RWPE1 (cell line): ENCODE data around the gene TRABD2A.
"Not testable (repeated sequence)": the region's sequence is repeated elsewhere in the genome, so short reads cannot be mapped to it uniquely, and the experiment has no call there.

Experiments used
- CTCF ChIA-PET: fragments of 350-600 bp; sonication (Branson Sonifier 250); formaldehyde crosslinking; extraction: SDS; loops from one replicate; lab custom pipeline; 2021; lab: Yijun Ruan, JAX
- POLR2A ChIA-PET: fragments of 400-600 bp; formaldehyde crosslinking; extraction: SDS; loops from one replicate; lab custom pipeline; 2020; ENCODE audit warnings: antibody characterized with exemption; ENCODE audit not compliant: low non-redundant PET; lab: Yijun Ruan, JAX
- DNase-seq: peaks from one replicate; pipeline ENCODE4 v3.0.0; 2012; ENCODE audit warnings: low spot score
- H3K27ac ChIP-seq: fragments of 450-650 bp; 2 replicates; pipeline ENCODE4 v1.5.1; 2017
- TF ChIP-seq, protein P1 (sequence below): fragments of 450-650 bp; conservative IDR thresholded peaks from 2 replicates; pipeline ENCODE4 v1.5.1; 2017; ENCODE audit warnings: low read depth, mild to moderate bottlenecking

Gene TRABD2A

DNA sequence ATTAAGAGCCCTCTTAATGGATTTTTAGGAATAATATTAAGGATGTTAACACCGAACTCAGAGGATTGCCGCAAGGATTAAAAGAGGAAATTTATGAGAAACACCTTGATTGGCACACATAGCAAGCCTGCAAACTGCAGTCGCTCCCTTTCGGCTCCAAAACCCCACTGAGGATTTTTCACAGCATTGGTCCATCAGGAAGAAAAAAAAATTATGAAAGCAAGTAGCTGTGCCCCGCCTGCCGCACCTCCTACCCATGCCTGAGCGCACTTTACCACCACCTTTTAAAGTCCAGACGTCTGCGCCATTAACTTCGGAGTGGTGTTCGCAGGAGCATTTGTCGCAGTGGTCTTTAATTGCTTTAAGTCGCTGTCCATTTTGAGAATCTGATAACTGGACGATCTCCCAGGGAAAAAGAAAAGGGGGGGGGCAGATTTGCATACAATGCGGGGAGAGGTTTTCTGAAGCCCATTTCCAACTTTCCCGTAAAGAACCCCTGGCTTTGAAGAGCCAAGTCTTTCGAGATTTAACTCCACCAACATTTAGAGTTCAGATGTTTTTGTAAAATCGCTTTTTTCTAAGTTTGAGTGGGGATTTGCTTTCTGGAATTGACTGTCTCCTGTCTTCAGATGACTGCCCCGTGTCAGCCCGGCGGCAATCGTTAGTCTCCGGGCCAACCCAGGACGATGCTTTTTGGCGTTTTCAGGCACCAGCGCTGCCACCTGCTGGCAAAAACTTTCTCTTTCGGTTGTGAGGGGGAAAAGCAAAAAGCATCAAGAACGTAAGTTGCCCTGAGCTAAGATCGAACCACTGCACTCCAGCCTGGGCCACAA, 913 bp upstream of the TRABD2A start:
- POLR2A ChIA-PET, result no interaction called here
- TF ChIP-seq, protein P1, sequence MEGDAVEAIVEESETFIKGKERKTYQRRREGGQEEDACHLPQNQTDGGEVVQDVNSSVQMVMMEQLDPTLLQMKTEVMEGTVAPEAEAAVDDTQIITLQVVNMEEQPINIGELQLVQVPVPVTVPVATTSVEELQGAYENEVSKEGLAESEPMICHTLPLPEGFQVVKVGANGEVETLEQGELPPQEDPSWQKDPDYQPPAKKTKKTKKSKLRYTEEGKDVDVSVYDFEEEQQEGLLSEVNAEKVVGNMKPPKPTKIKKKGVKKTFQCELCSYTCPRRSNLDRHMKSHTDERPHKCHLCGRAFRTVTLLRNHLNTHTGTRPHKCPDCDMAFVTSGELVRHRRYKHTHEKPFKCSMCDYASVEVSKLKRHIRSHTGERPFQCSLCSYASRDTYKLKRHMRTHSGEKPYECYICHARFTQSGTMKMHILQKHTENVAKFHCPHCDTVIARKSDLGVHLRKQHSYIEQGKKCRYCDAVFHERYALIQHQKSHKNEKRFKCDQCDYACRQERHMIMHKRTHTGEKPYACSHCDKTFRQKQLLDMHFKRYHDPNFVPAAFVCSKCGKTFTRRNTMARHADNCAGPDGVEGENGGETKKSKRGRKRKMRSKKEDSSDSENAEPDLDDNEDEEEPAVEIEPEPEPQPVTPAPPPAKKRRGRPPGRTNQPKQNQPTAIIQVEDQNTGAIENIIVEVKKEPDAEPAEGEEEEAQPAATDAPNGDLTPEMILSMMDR, result peak; percentile 84
- H3K27ac ChIP-seq, result peak overlapping the region; percentile 61
- DNase-seq, result peak; percentile 81
- CTCF ChIA-PET, result interaction anchor here (0.5 to 2.1 kb wide), 12 partner anchors 8 to 1071 kb away, joined by 3 to 6 read pairs (median 4); no protein-coding TSS in a partner anchor

DNA sequence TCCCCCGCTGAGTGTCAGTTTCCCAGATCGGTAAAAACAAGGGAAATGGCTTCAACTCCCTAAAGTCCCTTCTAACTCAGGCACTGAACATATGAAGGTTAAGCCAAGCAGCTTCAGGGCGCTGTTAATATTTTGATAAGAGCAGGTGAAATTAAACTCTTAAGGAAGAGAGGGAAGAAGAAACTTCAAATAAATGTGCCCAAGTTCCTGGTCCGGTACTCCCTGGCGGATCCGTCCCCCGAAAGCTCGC, 564 bp downstream of the TRABD2A start:
- no peak for DNase-seq
- no peak overlapping the region; the same call in 1 of the 2 replicates for H3K27ac ChIP-seq
- TF ChIP-seq, protein P1, result no peak
- ChIA-PET POLR2A (no interaction called here), CTCF (interaction anchor here (1.0 to 2.1 kb wide), 2 partner anchors 16 to 46 kb away, joined by 3 to 6 read pairs; no protein-coding TSS in a partner anchor)

DNA sequence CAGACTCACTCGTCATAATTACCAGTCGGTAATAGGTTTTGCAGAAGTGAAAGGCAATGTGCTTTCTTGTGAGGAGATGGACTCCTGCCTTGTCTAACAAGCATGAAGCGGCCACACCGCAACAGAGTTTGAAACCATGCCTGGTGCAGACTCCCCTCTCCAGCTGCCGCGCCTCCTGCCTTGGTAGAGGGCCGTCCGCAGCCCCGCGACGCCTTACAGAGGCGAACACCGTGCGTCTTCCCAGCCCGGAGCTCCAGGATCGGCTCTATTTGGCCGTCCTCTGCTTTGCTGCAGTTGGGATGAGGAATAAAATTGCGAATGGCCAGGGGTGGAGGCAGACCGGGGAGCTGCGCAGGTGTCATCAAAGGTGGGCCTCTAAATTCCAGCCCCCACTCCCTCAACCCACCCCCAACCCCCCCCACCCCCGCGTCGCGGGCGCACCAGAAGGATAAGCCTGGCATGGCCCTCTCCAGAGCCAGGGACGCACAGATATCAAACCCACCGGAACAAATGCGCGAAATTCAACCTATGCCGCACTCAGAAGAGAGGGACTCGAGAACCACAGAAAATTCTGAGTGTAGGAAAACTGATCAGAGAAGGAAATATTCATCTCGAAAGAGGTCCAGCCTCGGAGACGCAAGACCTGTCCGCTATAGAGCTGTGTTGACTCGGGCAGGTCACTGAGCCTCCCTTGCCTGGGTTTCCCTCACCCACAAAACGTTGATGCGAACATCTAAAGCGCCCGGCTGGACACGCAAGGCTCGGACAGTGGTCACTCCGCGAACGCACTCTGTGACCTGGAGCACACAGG, 1.1 kb downstream of the TRABD2A start:
- H3K27ac ChIP-seq, result no peak overlapping the region
- no peak for DNase-seq
- CTCF ChIA-PET, result interaction anchor here (0.7 to 2.1 kb wide), 2 partner anchors 46 to 402 kb away, joined by 3 to 6 read pairs; no protein-coding TSS in a partner anchor
- POLR2A ChIA-PET, result no interaction called here
- TF ChIP-seq, protein P1, result no peak

DNA sequence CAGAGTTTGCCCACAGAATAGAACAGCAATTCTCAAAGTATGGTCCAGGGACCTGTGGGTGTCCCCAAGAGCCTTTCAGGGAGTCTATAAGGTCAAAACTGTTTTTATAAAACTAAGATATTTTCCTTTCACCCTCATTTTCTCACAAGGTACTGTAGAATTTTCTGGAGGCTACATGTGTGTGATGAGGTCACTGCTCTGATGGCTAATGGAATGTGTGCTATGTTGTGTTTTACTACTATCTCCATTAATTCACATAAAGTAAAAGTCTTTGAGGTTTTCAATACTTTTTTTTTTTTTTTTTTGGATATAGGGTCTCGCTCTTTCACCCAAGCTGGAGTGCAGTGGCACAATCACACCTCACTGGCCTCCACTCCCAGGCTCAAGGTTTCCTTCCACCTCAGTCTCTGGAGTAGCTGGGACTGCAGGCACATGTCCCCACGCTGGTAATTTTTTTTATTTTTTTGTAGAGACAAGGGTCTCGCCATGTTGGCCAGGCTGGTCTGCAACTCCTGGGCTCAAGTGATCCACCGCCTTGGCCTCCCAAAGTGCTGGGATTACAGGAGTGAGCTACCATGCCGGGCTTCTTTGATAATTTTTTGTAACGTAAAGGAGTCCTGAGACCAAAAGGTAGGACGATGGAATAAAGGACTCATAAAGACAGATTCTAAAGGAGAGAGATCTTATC, 1.8 kb downstream of the TRABD2A start:
- ChIA-PET CTCF (interaction anchor here (0.7 kb wide), 1 partner anchor 401 kb away, joined by 3 read pairs; no protein-coding TSS in a partner anchor), POLR2A (no interaction called here)
- H3K27ac ChIP-seq, result no peak overlapping the region
- no peak for DNase-seq
- TF ChIP-seq, protein P1, result no peak

DNA sequence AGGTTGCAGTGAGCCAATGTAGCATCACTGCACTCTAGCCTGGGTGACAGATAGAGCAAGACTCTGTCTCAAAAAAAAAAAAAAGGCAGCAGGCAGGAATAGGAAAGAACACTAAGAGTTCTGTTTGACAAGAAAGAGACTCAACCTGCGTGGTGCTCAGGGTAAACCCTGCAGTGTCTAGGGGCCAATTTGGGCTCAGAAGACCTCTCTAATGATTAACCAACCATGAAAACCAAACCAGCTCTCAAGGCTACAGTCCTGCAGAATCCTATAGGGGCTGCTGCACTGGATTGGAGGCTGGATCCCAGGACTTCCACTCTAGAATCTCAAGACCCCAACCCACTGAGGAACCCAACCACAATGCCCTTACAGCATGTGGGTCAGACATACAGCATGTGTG, 2.4 kb downstream of the TRABD2A start:
- ChIA-PET CTCF (no interaction called here), POLR2A (no interaction called here)
- H3K27ac ChIP-seq, result no peak overlapping the region
- TF ChIP-seq, protein P1, result no peak
- DNase-seq, result no peak

DNA sequence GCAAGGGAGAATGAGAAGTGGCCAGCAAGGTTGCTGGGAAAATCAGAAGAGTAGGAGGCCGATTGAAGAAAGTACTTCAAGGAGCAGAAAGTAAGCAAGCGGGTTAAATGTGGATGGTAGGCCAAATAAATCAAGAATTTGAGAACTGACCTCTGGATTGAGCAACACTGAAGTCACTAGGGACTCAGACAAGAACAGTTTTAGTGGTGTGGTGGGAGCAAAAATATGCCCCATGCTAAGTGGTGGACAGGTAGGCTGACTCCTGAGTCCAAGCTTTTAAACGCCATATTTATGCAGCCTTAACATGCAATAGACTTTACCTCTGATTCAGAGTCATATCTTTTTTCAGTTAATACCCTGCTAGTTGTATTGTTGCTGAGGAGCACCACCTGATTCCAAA, 4.5 kb downstream of the TRABD2A start:
- no peak overlapping the region for H3K27ac ChIP-seq
- POLR2A ChIA-PET, result no interaction called here
- TF ChIP-seq, protein P1, result no peak
- DNase-seq, result no peak
- CTCF ChIA-PET, result no interaction called here

DNA sequence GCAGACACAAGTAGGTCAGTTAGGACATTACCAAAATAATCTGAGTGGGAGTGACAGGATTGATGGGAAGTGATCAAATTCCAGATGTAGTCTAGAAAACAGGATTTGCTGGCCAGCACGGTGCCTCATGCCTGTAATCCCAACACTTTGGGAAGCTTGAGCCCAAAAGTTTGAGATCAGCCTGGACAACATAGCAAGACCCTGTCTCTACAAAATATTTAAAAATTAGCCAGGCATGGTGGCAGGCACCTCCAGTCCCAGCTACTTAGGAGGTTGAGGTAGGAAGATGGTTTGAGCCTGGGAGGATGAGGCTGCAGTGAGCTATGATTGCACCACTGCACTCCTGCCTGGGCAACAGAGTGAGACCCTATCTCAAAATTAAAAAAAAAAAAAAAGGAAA, 5.3 kb downstream of the TRABD2A start:
- H3K27ac ChIP-seq, POLR2A ChIA-PET, CTCF ChIA-PET, DNase-seq: not testable (repeated sequence)
